ENCODE results near the gene RPS4Y1.

GRCh38 chrY:2828497-2828896 lies 12.9 kb upstream of the RPS4Y1 start:
- TF ChIP-seq POLR2A (IDR thresholded peaks at IDR 0.05) (no peak), POLR2AphosphoS5 (IDR thresholded peaks at IDR 0.05) (no peak)
- TF ChIP-seq, protein P1, sequence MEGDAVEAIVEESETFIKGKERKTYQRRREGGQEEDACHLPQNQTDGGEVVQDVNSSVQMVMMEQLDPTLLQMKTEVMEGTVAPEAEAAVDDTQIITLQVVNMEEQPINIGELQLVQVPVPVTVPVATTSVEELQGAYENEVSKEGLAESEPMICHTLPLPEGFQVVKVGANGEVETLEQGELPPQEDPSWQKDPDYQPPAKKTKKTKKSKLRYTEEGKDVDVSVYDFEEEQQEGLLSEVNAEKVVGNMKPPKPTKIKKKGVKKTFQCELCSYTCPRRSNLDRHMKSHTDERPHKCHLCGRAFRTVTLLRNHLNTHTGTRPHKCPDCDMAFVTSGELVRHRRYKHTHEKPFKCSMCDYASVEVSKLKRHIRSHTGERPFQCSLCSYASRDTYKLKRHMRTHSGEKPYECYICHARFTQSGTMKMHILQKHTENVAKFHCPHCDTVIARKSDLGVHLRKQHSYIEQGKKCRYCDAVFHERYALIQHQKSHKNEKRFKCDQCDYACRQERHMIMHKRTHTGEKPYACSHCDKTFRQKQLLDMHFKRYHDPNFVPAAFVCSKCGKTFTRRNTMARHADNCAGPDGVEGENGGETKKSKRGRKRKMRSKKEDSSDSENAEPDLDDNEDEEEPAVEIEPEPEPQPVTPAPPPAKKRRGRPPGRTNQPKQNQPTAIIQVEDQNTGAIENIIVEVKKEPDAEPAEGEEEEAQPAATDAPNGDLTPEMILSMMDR (IDR thresholded peaks at IDR 0.05) = no peak
